Measurements from ENCODE around the gene ATF3. TPM values are rescaled to one million over a fixed set of nuclear protein-coding genes. Genes with fewer than 3 reads are reported as not detected.

ATF3 gene
- total RNA-seq, 1 experiment from 2014 or later: 335 TPM

- Histone ChIP-seq H3K27me3 (ENCODE audit: low read length) (peaks cover 7% of the 10 kb centered on the region), H3K4me2 (ENCODE audit: low read length) (peak overlapping the region; percentile 87; the same call in 1 of the 2 replicates), H3K79me2 (ENCODE audit: low read length) (peaks cover 36% of the 10 kb centered on the region), H3K9me3 (ENCODE audit: low read length) (no peaks in the 10 kb centered on the region), H3K4me3 (ENCODE audit: low read length) (no peak overlapping the region), H3K9me2 (replicated peaks; ENCODE audit: low read length) (no peaks in the 10 kb centered on the region), H3K36me3 (ENCODE audit: low read depth, low read length) (peaks cover 27% of the 10 kb centered on the region), H3K9ac (ENCODE audit: low read length) (no peak overlapping the region), H3K4me1 (ENCODE audit: insufficient read depth, low read length) (peaks cover 23% of the 10 kb centered on the region), H3K27ac (ENCODE audit: low read length) (no peak overlapping the region), H4K20me1 (ENCODE audit: low read length) (peaks cover 67% of the 10 kb centered on the region), H3F3A (ENCODE audit: low read length, unreplicated experiment) (no peaks in the 10 kb centered on the region), H2AFZ (ENCODE audit: low read length) (no peak overlapping the region)
- intact Hi-C loops (cut with micrococcal nuclease): no loop called here
- POLR2A ChIA-PET (ENCODE audit: unreplicated experiment): no interaction called here
- TF ChIP-seq CTCF (conservative IDR thresholded peaks at IDR 0.05; ENCODE audit: low read depth, low read length) (no peak), EZH2phosphoT487 (IDR thresholded peaks at IDR 0.05; ENCODE audit: borderline replicate concordance, low read length) (no peak), EZH2 (IDR thresholded peaks at IDR 0.05; ENCODE audit: low read length, unreplicated experiment) (no peak)
- ATAC-seq (no peak), DNase-seq (no peak)
- BruUV-seq (replicated peaks): no TSS peak
- CTCF ChIA-PET: no interaction called here
These were observed 3.7 kb downstream of the ATF3 start for GRCh38 chr1:212612041-212612961.

- intact Hi-C loops (cut with micrococcal nuclease): no loop called here
- peaks cover 41% of the 10 kb centered on the region for H3K36me3 ChIP-seq (ENCODE audit: low read depth, low read length)
- ChIA-PET POLR2A (ENCODE audit: unreplicated experiment) (interaction anchor here (1.0 kb wide), 1 partner anchor 131 kb away, joined by 7 read pairs; no protein-coding TSS in a partner anchor), CTCF (interaction anchor here (0.6 kb wide), 1 partner anchor 17 kb away, joined by 3 read pairs; no protein-coding TSS in a partner anchor)
- DNase-seq (peak; percentile 53), ATAC-seq (no peak)
- BruUV-seq (replicated peaks): no TSS peak
- H3K4me2 ChIP-seq (ENCODE audit: low read length): no peak overlapping the region
- no peaks in the 10 kb centered on the region for H3K9me3 ChIP-seq (ENCODE audit: low read length)
- H3K27me3 ChIP-seq (ENCODE audit: low read length): no peaks in the 10 kb centered on the region
- peaks cover 15% of the 10 kb centered on the region for H3K4me1 ChIP-seq (ENCODE audit: insufficient read depth, low read length)
- TF ChIP-seq EZH2 (IDR thresholded peaks at IDR 0.05; ENCODE audit: low read length, unreplicated experiment): no peak
- no peak for TF ChIP-seq EZH2phosphoT487 (IDR thresholded peaks at IDR 0.05; ENCODE audit: borderline replicate concordance, low read length)
- TF ChIP-seq CTCF (conservative IDR thresholded peaks at IDR 0.05; ENCODE audit: low read depth, low read length): peak; percentile 28; the same call in 1 of the 2 replicates
- H3K4me3 ChIP-seq (ENCODE audit: low read length): no peak overlapping the region
- H3K9ac ChIP-seq (ENCODE audit: low read length): no peak overlapping the region
- H4K20me1 ChIP-seq (ENCODE audit: low read length): peaks cover 81% of the 10 kb centered on the region
- H3K9me2 ChIP-seq (replicated peaks; ENCODE audit: low read length): no peaks in the 10 kb centered on the region
- no peak overlapping the region for H3K27ac ChIP-seq (ENCODE audit: low read length)
- H3K79me2 ChIP-seq (ENCODE audit: low read length): peaks cover 36% of the 10 kb centered on the region
- H3F3A ChIP-seq (ENCODE audit: low read length, unreplicated experiment): no peaks in the 10 kb centered on the region
- no peak overlapping the region for H2AFZ ChIP-seq (ENCODE audit: low read length)
These were observed 5.1 kb downstream of the ATF3 start for GRCh38 chr1:212613440-212614335.

All from PC-3 (cell line).